GM19351 (cell line): ENCODE results near the gene SYCP3.

ENCODE experiments used
- ATAC-seq: cut with Tn5 transposase; IDR thresholded peaks from one replicate; pipeline ENCODE4 v1.9.1; 2021; ENCODE audit warnings: mild to moderate bottlenecking, moderate library complexity; ENCODE audit not compliant: unreplicated experiment

SYCP3 gene

GRCh38 chr12:101714877-101715444 lies 24.3 kb downstream of the SYCP3 start:
- no peak for ATAC-seq

DNA sequence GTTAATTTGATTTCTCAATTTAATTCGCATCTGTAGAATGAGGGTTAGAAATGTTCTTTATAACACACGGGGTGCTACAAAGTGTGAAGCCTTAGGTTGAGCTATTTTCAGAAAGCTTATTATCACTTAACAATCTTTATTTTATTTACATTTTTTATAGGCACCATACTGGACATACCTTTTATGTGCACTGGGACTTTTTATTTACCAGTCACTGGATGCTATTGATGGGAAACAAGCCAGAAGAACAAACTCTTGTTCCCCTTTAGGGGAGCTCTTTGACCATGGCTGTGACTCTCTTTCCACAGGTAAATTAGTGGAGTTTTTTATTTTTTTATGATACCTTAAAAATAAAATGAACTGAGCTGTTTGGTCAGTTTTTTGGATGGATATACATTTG lies 25.3 kb downstream of the SYCP3 start:
- no peak for ATAC-seq

GRCh38 chr12:101713059-101713682 lies 26.1 kb downstream of the SYCP3 start:
- no peak for ATAC-seq

DNA sequence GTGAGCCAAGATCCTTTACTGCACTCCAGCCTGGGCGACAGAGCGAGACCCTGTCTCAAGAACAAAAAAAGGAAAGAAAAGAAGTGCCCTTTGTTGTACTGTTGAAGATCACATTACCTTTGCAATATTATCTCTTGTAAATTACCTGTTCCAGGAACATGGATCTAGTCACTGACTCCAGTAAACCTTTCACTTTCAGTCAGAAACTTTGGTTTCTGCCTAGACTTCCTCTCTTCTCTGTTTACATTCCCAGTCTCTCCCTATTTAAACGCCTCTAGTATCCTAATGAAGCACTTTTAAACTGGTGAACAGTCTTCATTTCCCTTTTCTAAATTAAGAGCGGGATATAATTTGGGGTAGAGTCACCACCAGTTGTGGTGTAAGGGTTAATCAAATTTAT lies 29.0 kb downstream of the SYCP3 start:
- ATAC-seq: no peak

- ATAC-seq: no peak
Observed at GRCh38 chr12:101707131-101707782, 32.0 kb downstream of the SYCP3 start.

DNA sequence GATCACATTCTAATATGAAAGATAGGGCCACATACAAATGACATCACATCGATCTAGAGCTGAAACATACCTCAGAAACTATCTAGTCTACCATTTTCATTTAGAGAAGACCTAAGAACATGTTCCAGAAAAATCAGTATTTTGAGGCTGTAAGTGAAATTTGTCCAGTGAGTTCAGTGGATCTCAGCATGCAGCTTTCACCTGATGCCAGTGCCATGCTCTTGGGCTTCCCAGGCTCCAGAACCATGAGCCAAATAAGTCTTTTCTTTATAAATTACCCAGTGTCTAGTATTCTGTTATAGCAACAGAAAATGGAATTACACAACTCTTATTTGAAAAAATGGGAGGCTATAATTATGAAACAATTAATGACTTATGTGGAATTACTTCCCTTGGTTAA lies 32.9 kb downstream of the SYCP3 start:
- no peak for ATAC-seq

GRCh38 chr12:101703487-101703886 lies 35.8 kb downstream of the SYCP3 start:
- no peak for ATAC-seq

DNA sequence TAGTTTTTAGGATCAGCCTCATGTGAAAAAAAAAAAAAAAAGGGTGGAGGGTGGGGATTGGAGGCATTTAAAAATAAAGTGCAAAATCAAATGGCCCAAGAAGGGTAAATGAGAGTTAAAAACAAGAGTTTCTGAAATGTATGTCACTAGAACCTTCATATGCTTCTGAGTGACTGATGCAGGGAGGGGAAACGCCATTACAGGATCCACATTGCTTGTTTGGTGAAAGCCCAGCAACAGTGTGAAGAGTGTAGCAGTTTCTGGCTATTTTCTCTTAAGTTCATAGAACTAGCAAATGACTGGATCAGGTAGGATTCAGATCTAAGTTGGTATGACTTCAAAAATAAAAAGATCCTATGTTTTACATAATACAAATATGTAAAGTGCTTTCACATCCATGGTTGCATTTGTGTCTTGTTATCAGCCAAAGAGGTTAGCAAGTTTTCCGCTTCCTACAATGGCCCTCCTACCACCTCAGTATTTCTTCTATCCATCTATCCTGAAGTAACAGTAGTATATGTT lies 38.9 kb downstream of the SYCP3 start:
- ATAC-seq: no peak

DNA sequence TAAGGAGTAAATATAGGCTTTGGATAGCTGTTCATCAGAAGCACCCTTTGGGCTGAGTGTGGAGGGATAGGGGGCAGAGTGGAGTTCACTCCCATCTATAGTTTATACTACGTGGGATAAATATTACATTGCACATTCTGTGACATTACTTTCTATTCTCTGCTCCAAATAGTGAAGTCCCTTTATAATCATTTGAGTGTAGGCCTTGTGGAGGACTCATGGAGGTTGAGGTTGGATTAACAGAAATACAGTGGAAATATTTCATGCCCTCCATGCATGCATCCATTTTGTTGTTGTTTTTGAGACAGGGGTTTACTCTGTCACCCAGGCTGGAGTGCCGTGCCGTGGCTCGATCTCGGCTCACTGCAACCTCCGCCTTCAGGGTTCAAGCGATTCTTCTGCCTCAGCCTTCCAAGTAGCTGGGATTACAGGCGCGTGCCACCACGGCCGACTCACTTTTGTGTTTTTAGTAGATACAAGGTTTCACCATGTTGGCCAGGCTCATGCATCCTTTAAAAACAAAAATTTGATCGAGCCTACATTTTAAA lies 40.4 kb downstream of the SYCP3 start:
- ATAC-seq: no peak

DNA sequence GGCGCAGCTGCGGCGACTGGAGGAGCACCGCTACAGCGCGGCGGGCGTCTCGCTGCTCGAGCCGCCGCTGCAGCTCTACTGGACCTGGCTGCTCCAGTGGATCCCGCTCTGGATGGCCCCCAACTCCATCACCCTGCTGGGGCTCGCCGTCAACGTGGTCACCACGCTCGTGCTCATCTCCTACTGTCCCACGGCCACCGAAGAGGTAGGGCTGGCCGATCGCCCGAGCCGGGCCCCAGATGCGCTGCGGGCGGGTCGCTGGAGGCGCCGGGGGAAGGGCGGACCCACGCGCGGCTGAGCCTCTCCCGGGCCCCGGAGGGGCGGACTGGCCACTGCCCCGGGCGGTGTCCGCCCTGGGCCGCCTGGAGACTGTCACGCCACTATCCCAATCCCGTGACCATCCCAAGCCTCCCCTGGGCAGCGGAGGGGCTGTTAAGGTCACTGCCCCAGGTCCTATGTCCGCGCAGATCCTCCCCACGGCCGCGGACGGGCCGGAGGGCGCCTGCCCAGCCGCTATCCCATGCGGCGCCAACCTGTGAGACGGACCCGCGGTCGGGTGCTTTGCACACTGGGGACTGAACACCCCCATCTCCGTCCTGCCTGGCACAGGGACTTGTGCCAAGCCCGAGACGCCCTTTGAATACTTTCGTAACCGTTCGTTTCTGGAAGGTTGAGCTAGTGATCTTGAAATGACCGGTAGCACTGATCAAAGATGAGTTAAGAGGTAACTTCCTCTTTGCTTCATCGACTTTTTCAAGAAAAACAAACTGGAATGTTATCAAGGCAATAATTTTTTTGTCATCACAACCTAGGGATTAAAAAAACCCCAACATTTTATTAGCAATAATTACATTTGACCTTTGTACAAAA lies 41.1 kb downstream of the SYCP3 start:
- peak; percentile 32 for ATAC-seq

GRCh38 chr12:101697197-101697929 lies 41.9 kb downstream of the SYCP3 start, which contains the start of gene CHPT1:
CHPT1 (plus strand) TSS chr12:101697640; CDS start chr12:101697862, 222 bp downstream.
- ATAC-seq: peak; percentile 63

DNA sequence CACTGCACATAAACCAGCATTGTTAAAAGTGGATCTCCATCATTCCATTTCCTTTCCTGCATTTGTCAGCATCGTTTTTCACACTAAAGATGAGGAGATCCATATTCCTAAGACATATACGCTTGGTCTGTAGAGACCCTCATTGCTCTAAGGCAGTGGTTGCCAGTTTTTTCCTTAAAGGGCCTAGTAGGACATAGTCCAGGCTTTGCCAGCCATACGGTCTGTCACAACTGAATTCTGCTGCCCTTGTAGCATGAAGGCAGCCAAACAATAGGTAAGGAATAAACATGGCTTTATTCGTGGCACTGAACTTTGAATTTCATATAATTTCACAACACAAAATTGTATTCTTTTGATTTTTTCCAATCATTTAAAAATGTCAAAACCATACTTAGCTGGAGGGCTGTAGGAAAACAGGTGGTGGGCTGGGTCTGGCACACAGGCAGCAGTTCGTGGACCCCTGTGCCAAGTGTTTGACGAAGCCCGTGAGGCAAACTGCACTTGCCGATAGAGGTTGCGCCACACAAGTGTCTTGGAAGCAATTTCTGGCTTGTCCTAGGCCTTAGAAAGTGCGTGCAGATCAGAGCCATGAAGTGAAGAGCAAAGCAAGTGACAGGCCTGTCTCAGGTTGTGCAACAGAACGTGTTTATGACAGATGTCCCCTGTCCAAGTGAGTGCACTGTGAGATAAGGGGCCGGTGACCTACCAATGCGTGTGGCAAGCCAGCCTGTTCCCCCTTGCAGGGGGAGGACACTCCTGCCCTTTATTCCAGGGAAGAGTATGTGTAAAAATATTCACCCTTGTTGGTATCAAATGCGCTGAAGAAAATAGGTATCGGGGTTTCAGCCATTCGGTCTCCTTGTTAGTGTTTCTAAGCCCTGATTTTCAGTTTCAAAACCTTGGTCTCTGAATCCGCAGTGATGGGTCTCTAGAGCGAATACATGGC lies 42.7 kb downstream of the SYCP3 start:
- peak; percentile 37 for ATAC-seq

GRCh38 chr12:101695706-101696105 lies 43.6 kb downstream of the SYCP3 start:
- no peak for ATAC-seq

DNA sequence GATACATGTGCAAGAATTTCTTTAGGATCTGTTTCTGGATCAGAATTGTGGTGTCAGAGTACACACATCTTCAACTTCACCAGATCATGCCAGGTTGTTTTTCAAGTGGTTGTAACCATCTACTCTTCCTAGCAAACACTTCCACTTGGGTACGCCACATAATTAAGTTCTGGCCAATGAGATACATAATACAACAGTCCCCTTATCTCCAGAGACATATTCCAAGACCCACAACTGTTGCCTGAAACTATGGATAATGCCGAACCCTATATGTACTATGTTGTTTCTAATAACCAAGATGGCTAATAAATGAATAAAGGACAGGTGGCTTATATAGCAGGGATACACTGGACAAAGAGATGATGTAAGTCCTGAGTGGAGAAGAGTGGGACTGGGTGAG lies 44.3 kb downstream of the SYCP3 start:
- no peak for ATAC-seq

GRCh38 chr12:101694297-101694848 lies 44.9 kb downstream of the SYCP3 start:
- ATAC-seq: no peak

- ATAC-seq: no peak
Observed at GRCh38 chr12:101691503-101692096, 47.7 kb downstream of the SYCP3 start.

DNA sequence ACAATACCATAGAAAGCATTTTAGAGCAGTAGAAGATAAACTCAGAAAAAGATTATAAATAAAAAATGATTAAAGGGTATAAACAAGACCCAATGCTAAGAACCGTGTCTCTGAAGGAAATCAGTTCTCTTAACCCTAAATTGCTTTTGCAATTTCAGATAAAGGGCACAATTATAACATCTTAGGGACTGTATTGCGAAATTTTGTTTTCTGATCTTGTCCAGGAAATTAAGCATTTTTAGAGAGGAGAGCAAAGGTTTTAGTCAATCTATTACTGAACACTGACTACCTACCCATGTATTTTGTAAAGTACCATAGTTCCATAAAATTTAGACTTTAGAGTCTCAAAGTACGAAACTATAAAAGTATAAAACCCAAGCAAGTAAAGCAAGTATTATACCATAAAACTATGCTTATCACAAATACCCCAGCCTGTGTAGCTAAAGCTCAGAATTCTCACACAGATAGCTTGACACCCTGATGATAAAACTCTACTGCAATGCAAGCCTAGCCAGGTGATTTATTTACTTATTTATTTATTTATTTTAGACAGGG lies 48.6 kb downstream of the SYCP3 start:
- no peak for ATAC-seq

GRCh38 chr12:101686176-101686575 lies 53.1 kb downstream of the SYCP3 start:
- ATAC-seq: no peak
